HG03095 (cell line): ENCODE results near the gene RFX5.
A peak's percentile ranks its signal among the peaks of the same experiment; 100 is the strongest.
"Not testable (repeated sequence)": the region's sequence is repeated elsewhere in the genome, so short reads cannot be mapped to it uniquely, and the experiment has no call there.

Source experiments
- ATAC-seq: cut with Tn5 transposase; IDR thresholded peaks from one replicate; pipeline ENCODE4 v1.9.1; 2021; ENCODE audit warnings: moderate library complexity; ENCODE audit not compliant: unreplicated experiment

The RFX5 gene

GRCh38 chr1:151346769-151347522, at the start of gene RFX5:
Gene RFX5, minus strand, starts transcription at chr1:151347252. Its CDS starts 932 bp downstream, at chr1:151346320.
- peak; percentile 93 for ATAC-seq

GRCh38 chr1:151396265-151396664, 49.2 kb upstream of the RFX5 start:
- ATAC-seq, result not testable (repeated sequence)

DNA sequence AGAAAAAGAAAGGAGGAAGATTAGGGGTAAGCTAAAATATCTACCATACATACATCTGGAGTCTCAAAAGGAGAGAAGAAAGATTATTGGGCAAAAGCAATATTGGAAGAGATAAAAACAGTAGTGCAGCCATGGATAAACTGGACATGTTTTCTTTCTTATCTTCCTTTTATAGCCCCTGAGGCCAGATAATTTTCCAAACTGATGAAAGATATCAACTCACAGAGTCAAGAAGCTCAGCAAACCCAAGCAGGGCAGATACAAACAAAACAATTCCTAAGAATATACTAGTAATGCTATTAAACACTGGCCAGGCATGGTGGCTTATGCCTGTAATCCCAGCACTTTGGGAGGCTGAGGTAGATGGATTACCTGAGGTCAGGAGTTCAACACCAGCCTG, 46.5 kb upstream of the RFX5 start:
- ATAC-seq, result no peak

DNA sequence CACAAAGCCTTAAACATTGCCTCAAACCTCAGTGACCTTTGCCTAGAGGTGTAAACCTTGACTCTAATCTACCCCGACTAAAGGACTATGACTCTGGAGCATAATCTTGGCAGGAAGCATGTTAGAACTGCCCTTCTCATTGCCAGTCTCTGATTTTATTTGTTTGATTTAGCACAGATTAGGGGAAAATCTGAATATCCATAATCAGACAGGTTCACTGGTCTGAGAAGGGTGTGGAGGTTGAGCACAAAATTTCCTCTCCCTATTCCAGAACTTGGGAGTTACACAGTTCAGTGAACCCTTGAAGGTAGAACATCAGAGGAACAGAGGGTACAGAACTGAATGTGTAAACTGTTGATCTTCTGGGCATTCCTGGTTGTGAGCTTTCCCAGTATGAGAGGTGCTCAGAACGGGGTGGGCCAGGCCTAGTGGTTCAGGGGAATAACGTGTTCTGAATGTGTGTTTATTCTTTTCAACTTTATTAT, 44.1 kb upstream of the RFX5 start:
- ATAC-seq, result no peak

DNA sequence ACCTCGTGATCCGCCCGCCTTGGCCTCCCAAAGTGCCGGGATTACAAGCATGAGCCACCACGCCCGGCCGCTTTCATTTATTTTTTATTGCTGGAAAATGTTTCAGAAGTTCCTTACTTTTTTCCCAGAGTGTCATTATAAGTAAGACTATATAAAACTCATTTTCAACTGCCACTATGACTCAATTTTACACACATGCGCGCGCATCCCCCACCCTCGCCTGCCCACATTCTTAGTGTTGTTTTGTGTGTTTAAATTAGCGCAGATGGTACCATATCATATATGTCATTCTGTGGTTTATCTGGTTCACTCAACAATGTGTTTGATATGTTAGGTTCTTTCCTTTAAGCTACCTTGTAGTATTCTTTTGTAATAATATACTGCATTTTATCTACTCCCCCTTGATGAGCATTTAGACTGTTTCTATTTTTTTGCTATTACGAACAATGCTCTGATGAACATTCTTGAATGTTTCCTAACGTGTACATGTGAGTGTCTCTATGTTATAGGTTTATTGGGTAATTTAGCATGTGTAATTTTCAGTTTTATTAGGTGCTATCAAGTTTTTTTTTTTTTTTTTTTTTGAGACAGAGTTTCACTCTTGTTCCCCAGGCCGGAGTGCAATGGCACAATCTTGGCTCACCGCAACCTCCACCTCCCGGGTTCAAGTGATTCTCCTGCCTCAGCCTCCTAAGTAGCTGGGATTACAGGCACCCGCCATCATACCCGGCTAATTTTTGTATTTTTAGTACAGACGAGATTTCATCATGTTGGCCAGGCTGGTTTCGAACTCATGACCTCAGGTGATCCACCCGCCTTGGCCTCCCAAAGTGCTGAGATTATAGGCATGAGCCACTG, 43.4 kb upstream of the RFX5 start:
- ATAC-seq, result not testable (repeated sequence)

GRCh38 chr1:151386002-151386401, 39.0 kb upstream of the RFX5 start:
- no peak for ATAC-seq

GRCh38 chr1:151384584-151384983, 37.5 kb upstream of the RFX5 start:
- no peak for ATAC-seq

DNA sequence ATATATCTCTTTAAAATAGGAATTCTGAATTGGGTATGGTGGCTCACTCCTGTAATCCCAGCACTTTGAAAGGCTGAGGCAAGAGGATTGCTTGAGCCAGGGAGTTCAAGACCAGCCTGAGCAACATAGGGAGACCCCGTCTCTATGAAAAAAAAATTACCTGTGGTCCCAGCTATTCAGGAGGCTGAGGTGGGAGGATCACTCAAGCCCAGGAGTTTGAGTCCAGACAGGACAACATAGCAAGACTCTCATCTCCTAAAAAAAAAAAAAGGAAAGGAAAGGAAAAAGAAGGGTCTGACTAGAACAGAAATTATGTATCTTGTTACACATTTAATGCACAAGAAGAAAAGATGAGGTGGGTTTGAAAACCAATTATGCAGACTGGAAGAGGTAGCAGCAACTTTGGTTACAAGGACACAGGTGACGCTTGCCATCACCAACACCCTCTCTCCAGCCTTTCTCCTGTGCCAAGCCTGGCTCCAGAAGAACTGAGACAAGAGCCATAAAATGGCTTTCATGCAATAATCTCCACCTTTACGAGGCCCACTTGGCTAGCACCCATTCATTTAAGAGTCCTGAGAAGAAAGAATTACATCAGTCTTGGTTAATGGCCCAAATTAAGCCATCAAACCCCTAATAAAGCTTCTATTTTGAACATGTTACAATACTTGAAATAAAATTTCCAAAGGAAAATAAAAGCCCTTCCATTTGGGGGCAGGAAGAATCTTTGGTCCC, 30.3 kb upstream of the RFX5 start:
- no peak for ATAC-seq

GRCh38 chr1:151373196-151373595, 26.1 kb upstream of the RFX5 start:
- no peak for ATAC-seq

DNA sequence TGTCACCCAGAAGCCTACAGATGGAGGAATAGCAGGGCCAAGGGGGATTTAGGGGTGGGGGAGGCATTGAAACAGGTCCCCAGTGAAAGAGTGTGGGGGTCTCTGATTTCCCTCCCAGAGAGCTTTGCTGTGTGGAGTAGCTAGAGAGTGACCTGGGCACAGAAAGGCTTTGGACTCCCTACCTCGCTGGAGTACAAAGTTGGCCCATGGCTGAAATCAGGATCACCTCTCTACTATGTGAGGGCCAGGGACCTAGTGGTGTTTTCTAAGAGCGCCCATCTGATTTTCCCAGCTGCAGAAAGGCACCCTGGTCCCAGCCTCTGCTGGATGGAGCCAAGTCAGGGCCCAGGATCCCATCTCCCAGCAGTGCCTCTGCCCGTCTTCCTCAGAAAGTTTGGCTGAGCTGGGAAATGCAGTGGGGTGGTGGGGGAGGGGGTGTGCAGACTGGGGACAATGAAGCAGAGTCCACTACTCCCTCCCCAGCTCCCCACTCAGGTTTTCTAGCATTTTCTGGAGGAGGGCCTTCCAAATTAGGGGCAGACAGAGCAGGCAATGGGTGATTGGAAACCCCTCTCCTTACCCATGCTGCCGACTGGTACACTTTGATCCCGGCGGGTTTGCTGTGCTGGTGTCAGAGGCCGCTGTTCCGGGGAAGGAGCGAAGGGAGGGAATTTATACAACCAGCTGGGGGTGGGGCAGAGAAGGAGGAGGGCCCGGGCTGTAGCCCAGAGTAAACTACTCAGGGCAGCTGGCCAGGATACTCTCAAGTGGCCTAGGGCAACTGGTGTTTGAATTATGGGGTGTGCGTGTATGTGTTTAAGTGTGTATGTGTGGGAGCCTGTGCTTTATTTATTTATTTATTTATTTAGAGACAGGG, 25.2 kb upstream of the RFX5 start, which contains the start of gene SELENBP1:
Gene SELENBP1 (minus strand): TSS at position 648 of the 877 bp plus-strand sequence. CDS start 64 bp downstream, at position 584.
- ATAC-seq, result no peak

GRCh38 chr1:151371370-151372057, 24.5 kb upstream of the RFX5 start:
- ATAC-seq, result no peak

DNA sequence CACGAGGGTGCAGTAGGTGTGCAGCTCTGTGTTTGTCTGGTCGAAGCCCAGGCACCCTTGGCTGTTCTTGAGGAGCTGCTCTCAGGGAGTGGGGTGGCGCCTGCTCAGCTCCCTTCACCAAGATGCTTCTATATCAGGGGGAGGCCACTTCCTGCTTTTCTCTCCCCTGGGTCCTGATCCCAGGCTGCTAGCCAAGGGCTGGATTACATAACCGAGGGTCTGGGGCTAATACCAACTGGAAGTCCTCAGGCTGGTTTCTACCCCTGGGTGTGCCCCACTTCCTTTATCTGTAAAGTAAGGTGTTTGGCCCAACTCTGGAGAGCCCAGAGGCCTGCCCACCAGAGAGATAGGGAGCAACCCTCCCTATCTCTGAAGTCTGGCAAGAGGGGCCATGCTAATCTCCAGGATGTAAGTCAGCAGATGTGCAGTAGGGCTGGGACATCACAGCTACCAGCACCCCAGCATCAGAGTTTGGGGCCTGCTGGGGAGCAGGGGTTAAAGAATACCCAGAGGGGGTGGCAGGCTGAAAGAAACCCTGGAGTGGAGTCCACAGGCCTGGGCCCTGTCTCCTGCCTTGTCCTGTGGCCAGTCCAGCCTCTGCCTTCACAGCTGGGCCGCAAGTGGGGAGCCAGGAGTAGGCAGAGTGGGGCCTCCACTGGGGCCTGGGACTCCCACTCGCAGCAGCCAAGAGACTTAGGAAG, 23.3 kb upstream of the RFX5 start:
- no peak for ATAC-seq

DNA sequence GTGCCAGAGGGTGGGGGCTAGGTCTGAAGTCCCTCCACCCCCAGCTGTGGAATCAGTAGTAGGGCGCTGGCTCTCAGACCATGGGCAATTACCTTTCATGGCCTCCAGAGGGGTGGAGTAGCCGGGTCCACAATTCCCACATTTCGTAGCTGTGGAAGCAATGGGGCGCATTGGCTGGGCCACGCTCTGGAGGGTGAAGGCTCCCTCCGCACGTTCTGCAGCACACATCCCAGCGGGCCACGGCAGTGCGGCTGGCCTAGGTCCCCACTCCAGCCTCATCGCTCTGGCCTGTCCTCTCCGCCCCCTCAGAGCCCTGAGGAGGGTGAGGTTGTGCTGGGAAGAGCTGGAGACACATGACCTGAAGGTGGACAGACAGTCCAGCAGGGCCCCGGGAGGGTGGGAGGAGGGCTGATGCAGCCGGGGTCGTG, 22.6 kb upstream of the RFX5 start:
- ATAC-seq, result no peak

DNA sequence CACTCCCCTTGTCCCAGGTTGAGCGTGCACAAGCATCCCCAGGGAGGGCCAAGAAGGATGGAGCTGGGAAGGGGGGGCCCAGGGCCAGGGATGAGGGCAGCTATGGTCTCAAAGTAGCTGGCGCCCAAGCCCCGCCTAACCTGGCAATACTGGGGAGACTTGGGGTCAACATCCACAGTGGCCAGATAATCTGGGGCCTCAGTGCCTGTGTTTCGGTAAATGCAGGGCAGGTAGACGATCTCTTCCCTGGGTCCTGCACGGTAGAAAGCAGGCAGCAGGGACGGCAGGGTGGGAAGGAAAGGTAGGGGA, 22.2 kb upstream of the RFX5 start:
- ATAC-seq, result no peak

DNA sequence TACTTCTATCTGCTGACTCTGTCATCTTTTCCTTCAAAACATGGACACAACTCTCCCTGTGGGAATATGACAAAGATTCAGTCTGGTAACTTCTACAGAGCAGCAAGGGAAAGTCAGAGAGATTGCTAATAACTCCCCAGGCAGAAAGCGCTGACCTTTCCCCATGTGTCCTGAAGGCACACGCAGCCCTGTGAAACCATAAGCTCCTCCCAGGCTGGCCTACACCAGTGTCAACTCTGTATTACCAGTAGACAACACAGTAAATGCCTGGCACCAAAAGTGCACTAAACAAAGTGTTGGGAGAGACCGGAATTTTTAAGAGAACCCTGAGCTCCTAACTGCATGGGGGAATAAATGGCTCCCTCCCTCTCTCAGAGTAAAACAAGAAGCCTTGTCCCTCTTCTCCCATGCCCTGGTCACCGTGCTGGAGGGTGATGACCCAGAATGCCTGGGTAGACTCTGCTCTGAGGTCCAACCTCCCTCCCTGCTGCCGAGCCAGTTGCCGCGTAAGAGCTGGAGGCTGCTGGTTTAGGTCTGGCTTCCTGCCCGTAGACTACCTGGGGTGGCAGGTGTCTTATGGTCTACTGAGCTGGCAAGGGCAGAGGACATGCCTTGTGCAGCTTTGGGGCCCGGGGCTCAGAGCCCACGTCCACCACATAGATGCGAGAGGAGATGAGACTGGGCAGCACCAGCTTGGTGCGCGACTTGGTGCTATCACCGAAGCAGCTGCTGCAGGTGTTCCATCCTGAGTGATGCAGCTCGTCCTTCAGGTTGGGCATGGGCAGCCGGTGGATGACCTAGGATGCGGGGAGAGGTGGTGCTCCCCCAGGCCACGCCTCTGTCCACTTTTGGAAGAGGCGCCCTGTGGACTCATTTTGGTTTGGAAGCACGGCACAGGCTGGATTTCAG, 21.6 kb upstream of the RFX5 start:
- ATAC-seq, result no peak

DNA sequence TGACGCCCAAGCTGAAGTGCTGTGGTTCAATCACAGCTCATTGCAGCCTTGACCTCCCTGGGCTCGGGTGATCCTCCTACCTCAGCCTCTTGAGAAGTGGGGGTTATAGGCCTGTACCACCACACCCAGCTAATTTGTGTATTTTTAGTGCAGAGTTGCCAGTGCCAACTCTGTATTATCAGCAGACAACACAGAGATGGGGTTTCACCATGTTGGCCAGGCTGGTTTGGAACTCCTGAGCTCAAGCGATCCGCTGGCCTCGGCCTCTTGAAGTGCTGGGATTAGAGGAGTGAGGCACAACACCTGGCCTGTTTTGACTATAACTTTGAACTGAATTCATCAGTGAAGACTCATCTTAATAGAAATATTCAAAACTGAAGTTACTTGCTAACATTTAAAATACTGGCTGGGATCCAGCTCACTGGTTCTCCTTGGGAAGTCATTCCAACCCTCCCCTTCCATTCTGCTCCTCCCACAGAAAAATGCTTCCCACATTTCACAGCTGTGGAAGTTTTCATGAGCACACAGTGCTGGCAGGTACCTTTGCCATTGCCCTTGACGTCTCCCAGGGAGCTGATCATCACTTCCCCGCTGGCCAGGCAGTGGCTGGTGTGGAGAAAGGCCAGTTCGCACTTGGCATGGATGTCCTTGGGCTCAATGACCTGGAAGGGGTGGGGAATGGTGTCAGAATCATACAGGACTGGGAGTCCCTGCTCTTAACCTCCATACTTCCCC, 20.8 kb upstream of the RFX5 start:
- no peak for ATAC-seq

DNA sequence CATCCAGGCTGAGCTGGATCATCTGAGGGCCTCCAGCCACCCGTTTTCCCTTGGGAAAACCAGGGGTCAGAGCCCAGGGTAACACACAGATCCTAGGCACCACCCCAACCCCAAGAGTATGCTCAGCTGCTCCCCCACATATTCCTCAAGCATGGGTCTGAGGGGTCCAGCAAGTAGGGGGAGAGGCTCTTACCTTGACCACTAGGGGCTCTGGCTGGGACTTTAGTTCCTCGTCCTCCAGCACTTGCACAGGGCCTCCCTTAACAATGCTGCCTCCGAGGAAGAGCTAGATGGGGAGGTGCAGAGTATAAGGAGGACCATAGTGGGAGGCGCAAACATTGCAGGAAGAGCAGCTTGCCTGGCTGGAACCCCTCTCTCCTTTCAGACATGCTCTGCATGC, 17.9 kb upstream of the RFX5 start:
- ATAC-seq, result no peak
